Breast epithelium (tissue), 4 donors: Measurements from ENCODE around the gene SAFB. TPM values are rescaled to one million over a fixed set of nuclear protein-coding genes. Genes with fewer than 3 reads are reported as not detected.

ENCODE experiments used
- DNase-seq, 2 donors: peaks; one replicate each; pipeline ENCODE4 v3.0.0-alpha.2; 2019; ENCODE audit warnings: low spot score in 2 of 2
- H3K27ac ChIP-seq, 2 donors: fragments of 200-600 bp; sonication (generic) in 1 of 2; one replicate each; pipeline ENCODE4 v1.5.1; 2016 to 2019; ENCODE audit warnings: mild to moderate bottlenecking in 1 of 2
- H3K27me3 ChIP-seq, 2 donors: fragments of 200-600 bp; sonication (generic) in 1 of 2; one replicate each; pipeline versions ENCODE4 v1.5.1 to v1.6.0; 2017 to 2019; ENCODE audit warnings: control low read depth in 1 of 2, mild to moderate bottlenecking in 1 of 2
- H3K36me3 ChIP-seq: fragments of 200-600 bp; one replicate; pipeline ENCODE4 v1.5.1; 2019
- H3K4me1 ChIP-seq, 2 donors: fragments of 200-600 bp; sonication (generic); one replicate each; pipeline ENCODE4 v1.5.1; 2016 to 2019; ENCODE audit warnings: control low read depth in 1 of 2
- H3K4me3 ChIP-seq, 3 donors: fragments of 200-600 bp; sonication (generic); 1 replicate in 2 of 3; 2 replicates in 1 of 3; pipeline ENCODE4 v1.5.1; 2016 to 2019; ENCODE audit warnings: mild to moderate bottlenecking in 3 of 3, moderate library complexity in 2 of 3
- H3K9me3 ChIP-seq, 2 donors: fragments of 200-600 bp; sonication (generic) in 1 of 2; one replicate each; pipeline ENCODE4 v1.5.1; 2016 to 2019; ENCODE audit warnings: control low read depth in 1 of 2
- CTCF ChIP-seq, 3 donors: fragments of 450-650 bp; IDR thresholded peaks; one replicate each; pipeline ENCODE4 v1.5.1; 2016 to 2017; ENCODE audit warnings: antibody characterized with exemption in 3 of 3, mild to moderate bottlenecking in 3 of 3, moderate library complexity in 3 of 3
- POLR2A ChIP-seq: fragments of 450-650 bp; IDR thresholded peaks from one replicate; pipeline ENCODE4 v1.6.1; 2016; ENCODE audit warnings: antibody characterized with exemption, mild to moderate bottlenecking, moderate library complexity
- POLR2AphosphoS5 ChIP-seq, 3 donors: sonication (generic); formaldehyde crosslinking; IDR thresholded peaks; one replicate each; pipeline ENCODE4 v1.6.1; 2017; ENCODE audit warnings: antibody characterized with exemption in 3 of 3
- intact Hi-C: fragments of 100-400 bp; cut with DNase I; formaldehyde crosslinking; loops from one replicate; pipeline ENCODE4 v1.15.1; 2023; ENCODE audit warnings: low total_unique reads
- total RNA-seq, 3 donors: library from RNA; depleted of rRNA; stranded (reverse); fragments of >200 nt; gene quantifications; one replicate each; pipeline ENCODE4 v1.1.0, GENCODE V29; 2016

The SAFB gene
- total RNA-seq, 3 donors from 2014 or later: 64.2 to 112 (median 111) TPM

DNA sequence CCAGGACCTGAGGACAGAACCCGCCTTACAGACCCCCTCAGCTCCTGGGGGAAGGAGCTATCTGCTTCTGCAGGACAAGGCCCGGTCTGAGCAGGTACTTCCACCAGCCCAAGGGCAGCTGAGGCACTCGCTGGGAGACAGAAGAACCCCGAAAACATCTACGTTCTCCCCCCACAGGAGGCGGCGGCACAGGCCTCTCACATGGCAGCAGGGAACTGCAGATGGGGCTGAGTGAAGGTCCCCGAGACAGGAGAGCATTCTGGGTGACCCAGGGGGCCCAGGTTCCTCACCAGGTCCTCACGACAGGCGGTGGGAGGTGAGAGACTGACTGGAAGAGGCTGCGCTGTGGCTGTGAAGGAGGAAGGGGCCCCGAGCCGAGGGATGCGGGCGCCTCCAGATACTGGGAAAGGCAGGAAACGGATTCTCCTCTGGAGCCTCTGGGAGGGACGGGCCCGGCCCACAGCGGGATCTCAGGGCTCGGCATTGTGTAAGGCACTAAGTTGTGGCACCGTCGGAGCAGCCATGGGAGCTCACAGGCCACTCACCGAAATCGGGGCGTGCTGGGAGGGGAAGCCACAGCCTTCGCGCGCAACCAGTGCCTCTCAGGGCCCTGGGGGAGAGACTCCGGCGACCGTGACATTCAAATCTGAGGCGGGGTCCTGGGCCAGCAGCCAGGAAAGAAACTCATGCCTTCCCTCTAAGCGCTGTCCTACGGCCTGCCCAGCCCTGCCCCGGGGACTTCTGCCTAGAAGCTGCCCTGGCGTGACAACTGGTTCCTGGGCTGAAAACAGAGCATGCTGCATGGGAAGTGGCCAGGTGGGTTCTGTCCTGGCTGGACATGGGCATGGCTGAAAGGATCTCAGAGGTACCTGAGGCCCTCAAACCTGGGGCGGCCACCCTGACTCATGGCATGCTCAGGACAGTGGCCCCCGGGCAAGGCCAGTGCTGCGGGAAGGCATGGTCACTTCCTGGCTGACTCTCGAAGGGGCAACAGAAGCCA, 81.2 kb downstream of the SAFB start:
- Histone ChIP-seq H3K9me3 (no peaks in the 10 kb centered on the region), H3K27me3 (no peaks in the 10 kb centered on the region), H3K36me3 (peaks cover 14% of the 10 kb centered on the region), H3K4me1 (no peaks in the 10 kb centered on the region), H3K4me3 (no peak overlapping the region), H3K27ac (no peak overlapping the region)
- no peak for DNase-seq
- intact Hi-C loops: no loop called here
- TF ChIP-seq POLR2AphosphoS5 (IDR thresholded peaks at IDR 0.05): no peak
- no peak for TF ChIP-seq POLR2A
- no peak for TF ChIP-seq CTCF (IDR thresholded peaks at IDR 0.05)

- Histone ChIP-seq H3K4me1 (no peaks in the 10 kb centered on the region), H3K4me3 (no peak overlapping the region), H3K9me3 (no peaks in the 10 kb centered on the region), H3K27ac (no peak overlapping the region), H3K27me3 (no peaks in the 10 kb centered on the region), H3K36me3 (peaks cover 14% of the 10 kb centered on the region)
- intact Hi-C loops: no loop called here
- DNase-seq: no peak
- TF ChIP-seq POLR2A: no peak
- no peak for TF ChIP-seq POLR2AphosphoS5 (IDR thresholded peaks at IDR 0.05)
- TF ChIP-seq CTCF (IDR thresholded peaks at IDR 0.05): no peak
These were observed 82.7 kb downstream of the SAFB start for GRCh38 chr19:5705552-5705951.

GRCh38 chr19:5706876-5707573, 84.1 kb downstream of the SAFB start:
- no peaks in the 10 kb centered on the region for H3K27me3 ChIP-seq
- intact Hi-C loops: no loop called here
- H3K36me3 ChIP-seq: peaks cover 14% of the 10 kb centered on the region
- TF ChIP-seq POLR2AphosphoS5 (IDR thresholded peaks at IDR 0.05): no peak
- TF ChIP-seq POLR2A: no peak
- no peak for TF ChIP-seq CTCF (IDR thresholded peaks at IDR 0.05)
- no peaks in the 10 kb centered on the region for H3K4me1 ChIP-seq
- H3K9me3 ChIP-seq: no peaks in the 10 kb centered on the region
- no peak overlapping the region for H3K4me3 ChIP-seq
- no peak for DNase-seq
- no peak overlapping the region for H3K27ac ChIP-seq

- no peaks in the 10 kb centered on the region for H3K9me3 ChIP-seq
- H3K27me3 ChIP-seq: no peaks in the 10 kb centered on the region
- peaks cover 19% of the 10 kb centered on the region for H3K36me3 ChIP-seq
- intact Hi-C loops: no loop called here
- TF ChIP-seq CTCF (IDR thresholded peaks at IDR 0.05) (no peak), POLR2A (no peak), POLR2AphosphoS5 (IDR thresholded peaks at IDR 0.05) (no peak)
- no peak overlapping the region for H3K27ac ChIP-seq
- no peaks in the 10 kb centered on the region for H3K4me1 ChIP-seq
- no peak for DNase-seq
- no peak overlapping the region for H3K4me3 ChIP-seq
These were observed 85.0 kb downstream of the SAFB start for GRCh38 chr19:5707576-5708575.
